Measurements from ENCODE around the gene ZBTB20. TPM values are rescaled to one million over a fixed set of nuclear protein-coding genes. Genes with fewer than 3 reads are reported as not detected.

The ZBTB20 gene
- total RNA-seq, 1 donor from 2014 or later: 21.4 TPM

DNA sequence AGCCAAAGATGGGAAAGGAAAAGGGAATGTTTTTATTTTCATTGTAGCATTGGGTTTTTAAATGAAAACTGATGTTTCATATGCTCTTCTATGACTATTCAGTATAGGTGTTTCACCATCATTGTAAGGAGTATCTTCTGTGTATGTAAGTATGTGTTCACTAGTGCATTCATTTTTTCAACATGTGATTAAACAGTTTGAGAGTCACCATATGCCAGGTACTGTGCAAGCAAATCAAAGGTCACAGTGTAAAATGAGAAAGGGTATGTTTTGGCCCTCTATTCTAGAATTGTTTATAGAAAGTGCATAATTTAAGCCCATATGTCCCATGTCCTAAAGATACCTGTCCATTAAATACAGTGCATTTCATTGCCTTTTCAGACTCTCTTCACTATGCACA lies 207.2 kb downstream of the ZBTB20 start:
- Histone ChIP-seq H3K27ac (ENCODE audit: low read depth, low read length) (no peak overlapping the region), H2AFZ (ENCODE audit: low read depth, low read length) (no peak overlapping the region), H4K20me1 (ENCODE audit: insufficient read depth, low read length) (no peaks in the 10 kb centered on the region), H3K27me3 (ENCODE audit: insufficient read depth, low read length) (no peaks in the 10 kb centered on the region), H3K4me1 (ENCODE audit: insufficient read depth, low read length) (no peaks in the 10 kb centered on the region), H3K9me3 (ENCODE audit: insufficient read depth, low read depth, low read length) (no peaks in the 10 kb centered on the region), H3K9ac (ENCODE audit: low read length) (no peak overlapping the region), H3K36me3 (ENCODE audit: insufficient read depth, low read length) (no peaks in the 10 kb centered on the region), H3K4me2 (ENCODE audit: low read length) (no peak overlapping the region), H3K4me3 (ENCODE audit: insufficient read depth, low read depth, low read length) (no peak overlapping the region), H3K79me2 (ENCODE audit: insufficient read depth, low read length) (no peaks in the 10 kb centered on the region)
- Mint-ChIP-seq H3K36me3 (ENCODE audit: low read depth, unreplicated experiment) (no peaks in the 10 kb centered on the region), H3K4me1 (ENCODE audit: low read depth, unreplicated experiment) (no peaks in the 10 kb centered on the region), H3K27me3 (ENCODE audit: low read depth, unreplicated experiment) (no peaks in the 10 kb centered on the region), H3K9me3 (ENCODE audit: unreplicated experiment) (peaks cover 2% of the 10 kb centered on the region), H3K27ac (ENCODE audit: unreplicated experiment) (no peak overlapping the region), H3K4me3 (ENCODE audit: unreplicated experiment) (no peak overlapping the region)
- TF ChIP-seq EZH2 (IDR thresholded peaks at IDR 0.05; ENCODE audit: insufficient read depth, low read length) (no peak), CTCF (IDR thresholded peaks at IDR 0.05; ENCODE audit: insufficient read depth, low read depth, low read length) (no peak)
- FAIRE-seq: no peak
- DNase-seq (ENCODE audit: low read depth): no peak

DNA sequence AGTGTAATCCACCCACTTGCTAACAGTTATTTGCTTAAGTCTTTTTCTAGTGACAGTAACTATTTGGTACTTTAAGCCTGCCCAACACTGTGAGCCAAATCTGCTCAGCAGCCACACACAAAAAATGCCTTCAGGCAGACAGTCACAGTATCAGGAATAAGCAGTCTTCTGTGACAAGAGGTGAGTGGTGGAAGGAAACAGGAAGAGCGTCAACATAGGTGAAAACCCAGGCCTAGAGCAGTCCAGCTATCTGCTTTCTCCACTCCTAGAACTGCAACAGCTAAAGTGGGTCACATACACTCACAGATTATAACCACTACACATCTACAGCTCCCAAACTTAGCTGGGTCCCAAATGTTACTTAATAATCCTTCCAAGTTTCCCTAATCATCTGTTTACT lies 213.7 kb downstream of the ZBTB20 start:
- Histone ChIP-seq H3K9me3 (ENCODE audit: insufficient read depth, low read depth, low read length) (no peaks in the 10 kb centered on the region), H3K4me2 (ENCODE audit: low read length) (no peak overlapping the region), H4K20me1 (ENCODE audit: insufficient read depth, low read length) (no peaks in the 10 kb centered on the region), H3K27ac (ENCODE audit: low read depth, low read length) (no peak overlapping the region), H3K9ac (ENCODE audit: low read length) (no peak overlapping the region), H3K36me3 (ENCODE audit: insufficient read depth, low read length) (no peaks in the 10 kb centered on the region), H2AFZ (ENCODE audit: low read depth, low read length) (no peak overlapping the region), H3K4me1 (ENCODE audit: insufficient read depth, low read length) (no peaks in the 10 kb centered on the region), H3K79me2 (ENCODE audit: insufficient read depth, low read length) (no peaks in the 10 kb centered on the region), H3K27me3 (ENCODE audit: insufficient read depth, low read length) (no peaks in the 10 kb centered on the region), H3K4me3 (ENCODE audit: insufficient read depth, low read depth, low read length) (no peak overlapping the region)
- H3K27ac Mint-ChIP-seq (ENCODE audit: unreplicated experiment): no peak overlapping the region
- no peak overlapping the region for H3K4me3 Mint-ChIP-seq (ENCODE audit: unreplicated experiment)
- H3K4me1 Mint-ChIP-seq (ENCODE audit: low read depth, unreplicated experiment): peaks cover 5% of the 10 kb centered on the region
- H3K27me3 Mint-ChIP-seq (ENCODE audit: low read depth, unreplicated experiment): no peaks in the 10 kb centered on the region
- no peaks in the 10 kb centered on the region for H3K36me3 Mint-ChIP-seq (ENCODE audit: low read depth, unreplicated experiment)
- DNase-seq (ENCODE audit: low read depth) (no peak), FAIRE-seq (no peak)
- peaks cover 2% of the 10 kb centered on the region for H3K9me3 Mint-ChIP-seq (ENCODE audit: unreplicated experiment)
- TF ChIP-seq CTCF (IDR thresholded peaks at IDR 0.05; ENCODE audit: insufficient read depth, low read depth, low read length) (no peak), EZH2 (IDR thresholded peaks at IDR 0.05; ENCODE audit: insufficient read depth, low read length) (no peak)

- H3K27ac Mint-ChIP-seq (ENCODE audit: unreplicated experiment): no peak overlapping the region
- Histone ChIP-seq H3K4me1 (ENCODE audit: insufficient read depth, low read length) (no peaks in the 10 kb centered on the region), H2AFZ (ENCODE audit: low read depth, low read length) (no peak overlapping the region), H4K20me1 (ENCODE audit: insufficient read depth, low read length) (no peaks in the 10 kb centered on the region), H3K36me3 (ENCODE audit: insufficient read depth, low read length) (no peaks in the 10 kb centered on the region), H3K79me2 (ENCODE audit: insufficient read depth, low read length) (no peaks in the 10 kb centered on the region), H3K9me3 (ENCODE audit: insufficient read depth, low read depth, low read length) (no peaks in the 10 kb centered on the region), H3K27me3 (ENCODE audit: insufficient read depth, low read length) (no peaks in the 10 kb centered on the region), H3K9ac (ENCODE audit: low read length) (no peak overlapping the region), H3K27ac (ENCODE audit: low read depth, low read length) (no peak overlapping the region), H3K4me3 (ENCODE audit: insufficient read depth, low read depth, low read length) (no peak overlapping the region), H3K4me2 (ENCODE audit: low read length) (no peak overlapping the region)
- no peak overlapping the region for H3K4me3 Mint-ChIP-seq (ENCODE audit: unreplicated experiment)
- H3K27me3 Mint-ChIP-seq (ENCODE audit: low read depth, unreplicated experiment): no peaks in the 10 kb centered on the region
- H3K36me3 Mint-ChIP-seq (ENCODE audit: low read depth, unreplicated experiment): no peaks in the 10 kb centered on the region
- peaks cover 5% of the 10 kb centered on the region for H3K4me1 Mint-ChIP-seq (ENCODE audit: low read depth, unreplicated experiment)
- no peaks in the 10 kb centered on the region for H3K9me3 Mint-ChIP-seq (ENCODE audit: unreplicated experiment)
- TF ChIP-seq CTCF (IDR thresholded peaks at IDR 0.05; ENCODE audit: insufficient read depth, low read depth, low read length): no peak
- TF ChIP-seq EZH2 (IDR thresholded peaks at IDR 0.05; ENCODE audit: insufficient read depth, low read length): no peak
- no peak for DNase-seq (ENCODE audit: low read depth)
- FAIRE-seq: no peak
Observed at GRCh38 chr3:114929971-114930732, 216.9 kb downstream of the ZBTB20 start.
